Head of caudate nucleus (tissue), 42 donors: Measurements from ENCODE around the gene TNFAIP8L2.

Experiments
- DNase-seq, 42 donors: peaks; one replicate each; pipeline versions ENCODE4 v3.0.0 to v3.0.0-alpha.2; 2020 to 2021; ENCODE audit warnings: mixed read lengths in 7 of 42
- intact Hi-C: fragments of 100-400 bp; cut with DNase I; formaldehyde crosslinking; loops from one replicate; pipeline ENCODE4 v1.15.0; 2022

Gene TNFAIP8L2

DNA sequence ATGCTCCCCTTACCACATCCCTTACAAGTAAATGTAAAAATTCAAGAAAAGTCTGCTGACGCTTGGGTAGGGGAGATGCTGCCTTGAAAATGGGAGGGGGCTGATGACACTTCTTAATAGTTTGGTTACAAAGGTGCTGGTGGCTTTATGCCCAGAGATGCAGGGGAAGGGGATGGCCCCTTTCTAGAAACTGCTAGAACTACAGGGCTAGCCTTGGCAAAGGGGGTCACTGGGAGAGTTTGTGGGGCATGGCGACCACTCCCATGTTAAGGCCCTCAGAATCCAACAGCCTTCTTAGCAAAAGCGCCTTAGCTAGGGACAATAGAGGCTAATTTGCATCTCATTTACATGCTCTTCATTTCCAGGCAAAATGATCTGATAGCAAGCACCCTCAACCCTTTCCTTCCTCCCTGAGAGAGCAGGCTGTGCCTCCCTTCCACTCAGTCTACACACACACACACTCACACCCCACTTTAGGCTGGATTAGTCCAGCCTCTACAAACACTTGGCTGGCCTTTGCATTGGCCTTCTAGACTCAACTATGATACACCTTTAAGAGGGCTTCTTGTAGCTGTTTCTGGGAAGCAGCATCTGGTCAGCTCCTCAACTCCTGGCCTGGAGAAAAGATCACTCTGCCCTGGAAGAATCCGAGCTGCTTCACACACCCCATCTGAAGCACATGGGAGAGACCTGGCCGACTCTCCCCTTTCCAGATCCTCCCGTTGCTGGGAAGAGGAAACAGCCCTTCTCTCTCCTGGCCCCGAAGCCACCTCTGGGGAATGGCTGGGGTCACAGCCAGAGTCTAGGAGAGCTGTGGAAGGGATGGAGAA, 11.8 kb upstream of the TNFAIP8L2 start:
- DNase-seq: peak in 1 of 42 donors; percentile 34
- intact Hi-C loops: no loop called here

DNA sequence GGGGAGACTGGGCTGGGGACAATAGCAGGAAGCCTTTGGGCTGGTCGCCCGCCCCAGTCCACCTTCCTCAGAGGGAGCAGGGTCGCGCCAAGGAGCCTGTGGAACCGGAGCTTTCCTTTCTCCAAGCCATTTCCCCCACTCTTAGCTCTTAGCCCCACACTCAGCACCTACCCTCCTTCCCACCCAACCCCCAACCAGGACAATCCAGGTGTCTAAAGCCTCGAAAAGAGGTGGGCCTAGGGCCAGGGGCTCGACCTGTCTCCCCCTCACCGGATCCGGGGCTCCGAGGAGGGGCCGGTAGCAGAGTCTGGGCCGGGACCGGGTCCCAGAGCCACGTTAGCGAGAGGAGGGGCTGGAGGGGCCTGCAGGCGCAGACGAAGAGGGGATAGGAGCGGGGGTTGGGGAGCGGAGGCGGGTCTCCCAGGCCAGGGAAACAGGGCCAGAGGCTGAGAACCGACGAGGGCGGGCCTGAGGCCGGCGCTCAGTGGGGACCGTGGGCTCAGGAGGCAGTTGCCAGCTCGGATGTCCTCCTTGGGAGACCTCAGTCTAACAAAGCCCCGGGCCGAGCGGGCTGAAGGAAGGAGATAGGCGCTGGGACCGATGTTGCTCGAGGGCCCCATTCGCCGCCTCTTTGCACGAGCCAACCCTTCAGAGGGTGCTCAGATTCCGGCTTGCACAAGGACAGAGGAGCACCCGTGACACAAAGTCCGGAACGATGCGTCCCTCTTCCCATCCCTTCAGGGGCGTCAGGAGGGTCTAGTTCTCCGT, 11.0 kb upstream of the TNFAIP8L2 start:
- intact Hi-C loops: no loop called here
- peak in 25 of 42 donors; percentile 21 to 64 (median 37) for DNase-seq

DNA sequence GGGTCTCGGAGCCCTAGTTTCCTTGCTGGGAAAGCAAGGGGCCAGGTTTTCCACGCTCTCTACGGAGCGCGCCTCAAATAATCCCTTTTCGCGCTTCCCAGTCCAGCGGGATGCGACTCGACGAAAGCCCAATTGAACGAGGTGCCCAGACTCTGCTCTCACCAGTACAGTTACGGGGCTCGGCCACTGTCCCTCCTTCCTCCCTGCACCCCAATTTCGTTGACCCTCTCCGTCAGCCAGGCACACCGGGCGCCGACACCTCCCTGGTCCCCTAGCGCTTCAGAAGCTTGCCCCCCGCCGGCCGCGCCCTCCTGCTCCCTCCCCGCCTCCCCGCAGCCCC, 10.4 kb upstream of the TNFAIP8L2 start:
- peak in 5 of 42 donors; percentile 13 to 49 (median 27) for DNase-seq
- intact Hi-C loops: no loop called here

DNA sequence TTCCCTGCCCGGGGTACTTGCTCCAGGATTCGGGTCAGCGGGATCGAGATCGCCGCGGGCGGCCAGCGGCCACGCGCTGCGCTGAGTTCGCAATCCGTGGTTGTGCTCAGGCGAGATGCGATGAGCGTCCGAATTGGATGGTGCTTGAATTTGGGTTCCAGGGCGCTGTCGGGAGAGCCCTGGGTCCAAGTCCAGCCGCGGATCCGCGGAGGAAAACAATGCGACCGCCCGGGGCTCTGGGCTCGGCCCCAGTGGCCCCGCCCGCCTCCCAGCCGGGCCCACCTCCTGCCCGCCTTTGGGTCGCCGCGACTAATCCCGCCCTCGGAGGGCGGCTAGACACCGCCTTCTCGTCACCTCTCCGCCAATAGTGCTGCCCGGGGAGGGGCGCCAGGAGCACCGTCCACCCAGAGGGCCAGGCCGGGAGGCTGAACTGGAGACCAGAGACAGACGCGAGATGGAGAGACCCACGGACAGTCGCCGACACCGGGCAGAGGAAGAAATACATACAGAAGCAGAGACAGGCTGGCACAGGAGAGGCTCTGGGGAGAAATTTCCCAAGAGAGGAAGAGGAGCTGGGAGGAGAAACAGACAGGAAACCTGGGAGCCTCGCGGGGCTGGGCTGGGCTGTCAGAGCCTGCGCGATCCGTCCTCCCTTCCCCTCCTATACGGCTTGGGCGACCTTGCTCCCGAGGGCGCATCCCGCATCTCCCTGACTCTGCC, 9.9 kb upstream of the TNFAIP8L2 start, which contains the start of gene SEMA6C:
TSS of gene SEMA6C (minus strand) at position 220 of the 720 bp plus-strand sequence. CDS start 4,010 bp downstream, outside the sequence.
- peak; percentile 89 to 99 (median 98) for DNase-seq
- intact Hi-C loops: no loop called here

DNA sequence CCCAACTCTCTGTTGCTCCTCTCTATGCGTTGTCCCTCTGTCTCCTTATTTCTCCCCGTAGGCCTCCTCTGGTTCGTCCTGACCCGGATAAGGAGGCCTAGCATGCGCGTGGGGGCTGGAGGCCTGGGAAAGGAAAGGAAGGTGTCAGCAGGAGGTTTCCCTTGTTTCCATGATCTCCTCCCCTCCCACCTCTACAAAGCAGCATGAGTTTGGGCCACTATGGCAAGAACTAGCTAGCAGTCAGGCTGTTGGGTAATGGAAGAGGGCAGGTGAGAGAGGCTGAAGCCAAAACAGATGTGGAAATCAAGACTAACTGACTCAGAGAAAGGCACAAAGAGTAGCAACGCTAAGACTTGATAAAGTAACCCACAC, 9.3 kb upstream of the TNFAIP8L2 start:
- intact Hi-C loops: no loop called here
- DNase-seq: no peak

DNA sequence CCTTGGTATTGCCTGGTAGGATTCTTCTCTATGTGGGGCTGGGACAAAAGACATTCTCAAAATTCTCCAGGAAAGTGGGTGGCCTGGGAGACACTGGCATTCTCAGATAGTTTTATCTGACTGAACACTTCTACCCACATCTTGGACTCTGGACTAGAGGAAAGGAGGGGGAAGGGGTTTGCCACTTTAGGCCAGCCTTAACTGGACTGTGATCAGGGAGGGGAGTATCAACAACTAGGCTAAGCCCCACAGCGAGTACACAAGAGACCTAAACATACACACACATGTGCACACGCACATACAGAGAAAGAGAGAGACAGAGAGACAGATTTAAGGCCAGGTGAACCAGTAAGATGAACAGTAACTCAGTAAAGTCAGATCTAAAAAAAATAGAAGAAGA, 8.8 kb upstream of the TNFAIP8L2 start:
- intact Hi-C loops: no loop called here
- no peak for DNase-seq

DNA sequence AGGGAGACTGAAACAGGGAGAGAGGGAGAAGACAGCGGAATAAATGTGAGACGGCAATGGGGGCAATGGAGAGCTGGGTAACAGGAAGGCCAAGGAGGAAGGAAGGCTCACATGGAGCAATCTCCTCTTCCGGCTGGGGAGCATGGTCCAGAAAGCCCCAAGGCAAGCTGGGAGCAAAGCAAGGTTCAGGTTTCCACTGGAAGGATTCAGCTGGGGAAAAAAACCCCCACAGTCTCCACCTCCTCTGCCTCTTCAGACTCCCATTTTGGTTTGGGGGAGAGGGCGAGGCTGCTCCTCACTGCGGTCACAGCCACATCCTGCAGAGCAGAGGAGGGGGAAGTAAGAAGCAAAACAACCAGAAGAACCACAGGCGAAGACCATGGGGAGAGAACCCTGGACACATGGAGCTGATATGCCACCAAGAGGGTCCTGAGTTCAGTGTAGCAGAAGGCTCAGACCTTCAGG, 650 bp downstream of the TNFAIP8L2 start:
- intact Hi-C loops: loop anchor here (10.0 kb wide), 1 partner anchor 62 kb away; no protein-coding TSS in a partner anchor

DNA sequence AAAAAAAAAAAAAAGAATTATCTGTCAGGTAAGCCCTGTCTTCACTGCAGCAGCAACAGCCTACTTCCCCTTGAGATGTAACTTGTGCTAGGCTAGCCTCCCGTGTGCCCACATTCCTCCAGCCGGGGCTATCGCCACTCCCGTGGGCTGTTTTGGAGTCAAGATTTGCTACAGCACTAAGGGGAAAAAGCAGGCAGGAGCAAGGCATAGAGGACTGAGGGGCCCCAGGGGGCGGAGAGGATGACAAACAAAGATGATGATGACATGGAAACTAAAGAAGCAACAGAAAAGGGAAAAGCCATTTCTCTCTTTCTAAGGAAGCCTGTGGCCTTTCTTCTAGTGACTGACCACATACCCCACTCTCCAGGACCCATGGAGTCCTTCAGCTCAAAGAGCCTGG, 1.9 kb downstream of the TNFAIP8L2 start:
- intact Hi-C loops: loop anchor here (10.0 kb wide), 1 partner anchor 64 kb away; no protein-coding TSS in a partner anchor
- DNase-seq: no peak

More for the DNA sequence above, 650 bp downstream of the TNFAIP8L2 start:
- peak in 7 of 42 donors; percentile 15 to 34 (median 22) for DNase-seq

DNA sequence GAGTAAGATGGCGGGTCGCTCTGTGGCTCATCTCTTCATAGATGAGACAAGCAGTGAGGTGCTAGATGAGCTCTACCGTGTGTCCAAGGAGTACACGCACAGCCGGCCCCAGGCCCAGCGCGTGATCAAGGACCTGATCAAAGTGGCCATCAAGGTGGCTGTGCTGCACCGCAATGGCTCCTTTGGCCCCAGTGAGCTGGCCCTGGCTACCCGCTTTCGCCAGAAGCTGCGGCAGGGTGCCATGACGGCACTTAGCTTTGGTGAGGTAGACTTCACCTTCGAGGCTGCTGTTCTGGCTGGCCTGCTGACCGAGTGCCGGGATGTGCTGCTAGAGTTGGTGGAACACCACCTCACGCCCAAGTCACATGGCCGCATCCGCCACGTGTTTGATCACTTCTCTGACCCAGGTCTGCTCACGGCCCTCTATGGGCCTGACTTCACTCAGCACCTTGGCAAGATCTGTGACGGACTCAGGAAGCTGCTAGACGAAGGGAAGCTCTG, 2.4 kb downstream of the TNFAIP8L2 start:
- peak in 2 of 42 donors; percentile 15 to 18 for DNase-seq
- intact Hi-C loops: loop anchor here (10.0 kb wide), 1 partner anchor 64 kb away; no protein-coding TSS in a partner anchor

DNA sequence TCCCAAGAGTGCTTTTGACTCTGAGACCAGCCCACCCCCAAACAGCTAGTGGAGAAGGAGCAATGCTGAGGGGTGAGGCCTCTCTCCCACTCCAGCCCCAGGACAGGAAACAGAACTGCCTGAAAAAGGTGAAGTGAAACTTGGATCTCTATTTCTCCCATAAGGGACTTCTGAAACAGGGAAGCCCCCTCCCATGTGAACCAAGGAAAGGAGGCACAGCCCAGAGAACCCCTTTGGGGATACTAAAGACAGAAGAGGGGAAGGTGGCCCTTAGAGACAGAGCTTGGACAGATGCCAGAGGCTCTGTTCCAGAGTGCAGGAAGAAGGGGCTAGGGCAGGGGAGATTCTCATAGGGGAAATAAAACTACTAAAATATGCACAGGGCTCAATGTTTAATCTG, 2.9 kb downstream of the TNFAIP8L2 start:
- intact Hi-C loops: loop anchor here (10.0 kb wide), 1 partner anchor 65 kb away; no protein-coding TSS in a partner anchor
- peak in 1 of 42 donors; percentile 23 for DNase-seq

DNA sequence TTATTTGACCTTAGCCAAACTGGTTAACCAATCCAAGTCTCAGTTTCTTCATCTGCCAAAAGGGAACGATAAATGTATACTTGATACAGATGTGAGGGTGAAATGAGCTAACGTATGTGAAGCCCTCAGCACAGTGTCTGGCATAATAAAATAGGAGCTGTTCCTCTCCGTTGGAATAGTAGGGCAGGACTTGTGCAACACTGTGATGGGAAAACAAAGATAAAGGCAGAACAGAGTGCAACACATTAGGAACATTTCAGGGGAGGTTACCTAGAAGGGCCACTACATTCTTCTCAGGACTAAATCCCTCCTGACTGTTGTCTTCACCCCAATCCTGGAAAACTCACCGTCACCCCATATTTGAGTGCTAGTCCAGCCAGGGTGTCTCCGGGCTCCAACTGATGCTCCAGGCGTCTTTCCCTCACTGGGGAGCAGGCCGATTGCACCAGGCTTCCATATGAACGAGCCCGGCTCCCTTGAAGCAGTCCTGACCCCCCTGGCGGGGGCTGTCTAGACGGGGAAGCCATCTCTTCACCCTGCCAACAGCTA, 8.4 kb downstream of the TNFAIP8L2 start:
- DNase-seq: peak in 3 of 42 donors; percentile 26 to 53 (median 53)
- intact Hi-C loops: no loop called here

DNA sequence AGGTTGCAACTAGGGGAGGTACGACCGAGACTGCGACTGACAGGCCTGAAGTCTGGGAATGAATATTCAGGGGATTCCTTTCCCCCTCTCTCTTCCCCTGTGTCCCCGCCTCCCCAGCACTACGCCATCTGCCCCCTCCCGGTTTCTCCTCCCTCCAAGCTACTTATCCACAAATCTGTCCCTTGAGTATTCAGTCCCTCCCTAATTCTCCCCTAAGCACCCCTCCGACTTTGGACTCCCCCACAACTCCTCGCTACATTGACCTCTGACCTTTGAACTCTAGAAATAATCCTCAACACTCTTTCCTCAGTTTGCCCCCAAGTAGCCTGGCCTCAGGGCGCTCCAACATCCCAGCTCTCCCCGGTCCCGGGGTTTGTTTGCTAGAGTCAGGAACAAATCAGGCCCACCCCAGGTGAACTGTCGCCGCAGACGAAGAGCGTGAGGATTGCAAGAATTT, 8.9 kb downstream of the TNFAIP8L2 start:
- intact Hi-C loops: no loop called here
- DNase-seq: peak in 39 of 42 donors; percentile 29 to 80 (median 62)

DNA sequence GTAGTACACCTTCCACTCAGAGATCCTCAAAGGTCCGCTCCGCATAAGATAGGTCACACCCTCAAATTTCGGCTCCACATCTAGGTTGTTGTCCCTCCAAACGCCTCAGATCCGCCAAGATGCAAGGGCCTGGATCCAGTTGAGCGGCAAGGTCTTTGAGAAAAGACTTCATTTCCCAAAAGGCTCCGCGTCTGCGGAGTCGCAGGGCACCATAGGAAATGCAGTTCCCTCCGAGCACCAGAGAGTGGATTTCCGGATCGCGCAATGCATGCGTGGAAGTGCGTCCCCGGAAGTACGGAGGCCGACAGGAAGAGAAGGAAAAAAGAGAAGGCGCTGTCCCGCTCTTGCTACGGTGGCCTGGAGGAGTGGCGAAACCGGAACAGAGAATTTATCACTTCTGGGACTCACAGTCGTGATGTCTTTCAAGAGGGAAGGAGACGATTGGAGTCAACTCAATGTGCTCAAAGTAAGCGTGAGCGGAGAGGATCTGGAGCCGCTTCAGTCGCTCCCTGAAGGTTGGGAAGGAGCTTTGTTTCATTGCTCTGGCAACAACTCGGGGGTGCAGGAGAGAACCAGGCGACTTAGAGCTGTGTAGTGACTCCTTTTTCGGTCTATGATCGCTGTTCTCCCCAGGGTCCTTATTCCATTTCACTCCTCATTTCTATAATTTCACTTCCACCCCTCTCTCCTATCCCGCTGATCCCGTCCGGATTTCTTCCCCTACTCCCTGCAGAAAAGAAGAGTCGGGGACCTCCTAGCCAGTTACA, 9.5 kb downstream of the TNFAIP8L2 start, which contains the start of the genes LYSMD1 and SCNM1:
TSS of gene LYSMD1 (minus strand) at position 165 of the 767 bp plus-strand sequence. CDS start 644 bp downstream, outside the sequence.
TSS of gene SCNM1 (plus strand) at position 407 of the 767 bp plus-strand sequence. CDS start at position 416, 9 bp downstream.
- DNase-seq: peak; percentile 89 to 99 (median 98)
- intact Hi-C loops: no loop called here

DNA sequence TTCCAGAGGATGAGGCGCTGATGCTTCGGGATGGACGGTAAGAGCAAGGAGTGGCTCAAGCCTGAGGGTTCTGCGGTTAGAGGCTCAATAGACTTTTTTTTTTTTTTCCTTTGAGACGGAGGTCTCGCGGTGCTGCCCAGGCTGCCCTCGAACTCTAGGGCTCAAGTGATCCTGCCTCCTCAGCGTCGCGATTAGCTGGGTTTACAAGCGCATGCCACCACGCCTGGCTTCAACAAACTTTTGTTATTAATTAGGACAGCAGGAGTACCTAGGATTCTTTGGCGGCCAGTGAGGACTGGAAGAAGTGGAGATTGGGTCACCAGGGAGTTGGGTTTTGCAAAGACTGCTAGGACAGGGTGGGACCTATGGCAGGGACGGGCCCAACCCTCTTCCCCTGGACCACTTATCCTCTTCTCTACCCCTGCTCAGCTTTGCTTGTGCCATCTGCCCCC, 10.1 kb downstream of the TNFAIP8L2 start:
- intact Hi-C loops: no loop called here

DNA sequence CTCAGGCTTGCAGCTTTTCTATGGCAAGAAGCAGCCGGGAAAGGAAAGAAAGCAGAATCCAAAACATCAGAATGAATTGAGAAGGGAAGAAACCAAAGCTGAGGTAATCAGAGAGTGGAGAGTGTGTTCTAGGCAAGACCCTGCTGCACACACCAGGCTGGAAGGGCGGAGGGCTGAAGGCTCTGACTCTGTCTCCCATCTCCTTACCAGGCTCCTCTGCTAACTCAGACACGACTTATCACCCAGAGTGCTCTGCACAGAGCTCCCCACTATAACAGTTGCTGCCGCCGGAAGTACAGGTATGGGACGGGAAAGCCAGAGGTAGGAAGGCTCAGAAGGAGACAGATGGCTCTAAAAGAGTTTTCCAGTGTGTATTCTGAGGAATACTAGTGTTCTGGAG, 10.7 kb downstream of the TNFAIP8L2 start:
- intact Hi-C loops: no loop called here
- no peak for DNase-seq

More for the DNA sequence above, 10.1 kb downstream of the TNFAIP8L2 start:
- no peak for DNase-seq

DNA sequence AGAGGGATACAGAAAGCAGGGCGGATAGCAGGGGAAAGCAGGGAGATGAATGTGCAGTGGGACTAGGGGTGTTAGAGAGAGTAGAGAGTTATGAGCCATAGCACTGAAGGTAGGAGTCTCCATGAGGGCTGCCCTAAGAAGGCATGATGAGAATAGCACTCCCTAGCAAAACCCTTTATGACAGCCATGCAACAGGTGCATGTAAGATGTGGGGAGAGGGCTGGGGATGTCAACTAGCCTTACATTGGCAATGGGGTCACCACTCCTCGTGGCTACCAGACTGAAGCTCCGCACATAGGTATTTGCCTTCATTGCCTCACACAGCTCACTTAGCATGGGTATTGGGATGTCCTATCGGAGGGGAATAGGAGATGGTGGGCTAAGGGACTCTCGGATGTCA, 14.7 kb downstream of the TNFAIP8L2 start:
- no peak for DNase-seq
- intact Hi-C loops: no loop called here

DNA sequence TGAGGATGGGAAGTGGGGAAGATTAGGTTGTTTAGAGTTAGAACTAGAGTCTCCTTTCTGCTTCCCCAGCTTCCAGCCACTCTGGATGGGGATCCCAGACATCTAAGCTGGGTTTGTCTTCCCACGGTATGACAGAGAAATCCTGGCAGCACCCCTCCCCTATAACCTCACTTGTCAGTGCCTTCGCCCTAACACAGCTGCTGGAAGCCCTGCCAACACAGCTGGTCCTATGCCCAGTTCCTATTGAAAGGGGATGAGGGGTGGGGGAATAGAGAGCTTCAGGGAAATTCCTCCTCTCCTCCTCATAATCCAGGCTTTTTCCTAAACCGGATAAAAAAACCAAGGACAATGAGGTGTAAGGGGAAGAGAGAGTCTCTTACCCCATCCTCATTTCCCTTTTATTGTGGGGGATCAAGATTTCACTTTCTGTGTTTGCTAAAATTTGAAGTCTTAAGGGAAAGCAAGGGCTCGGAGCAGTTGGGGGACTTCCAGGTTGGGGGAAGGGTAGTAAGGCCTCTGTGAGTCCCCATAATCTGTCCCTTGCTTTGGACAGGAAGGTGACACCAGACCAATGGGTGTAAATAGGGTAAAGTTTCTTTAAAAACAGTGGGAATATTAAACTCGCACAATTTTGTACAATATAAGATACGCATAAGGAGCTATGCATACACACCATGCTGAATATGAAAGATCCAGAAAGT, 18.7 kb downstream of the TNFAIP8L2 start:
- intact Hi-C loops: no loop called here
- DNase-seq: peak; percentile 40 to 93 (median 82)
